ENCODE measurements around the gene FAM124B.
"Not testable (repeated sequence)": the region's sequence is repeated elsewhere in the genome, so short reads cannot be mapped to it uniquely, and the experiment has no call there.

FAM124B gene

GRCh38 chr2:224413381-224413780 lies 11.5 kb upstream of the FAM124B start:
- no peak for DNase-seq (ENCODE audit: low spot score)

- DNase-seq (ENCODE audit: low spot score), result no peak
These were observed 10.5 kb upstream of the FAM124B start for GRCh38 chr2:224412141-224413015.

- no peak for DNase-seq (ENCODE audit: low spot score)
These were observed 9.1 kb upstream of the FAM124B start for GRCh38 chr2:224410946-224411561.

- DNase-seq (ENCODE audit: low spot score), result no peak
These were observed 6.8 kb upstream of the FAM124B start for GRCh38 chr2:224408676-224409075.

- no peak for DNase-seq (ENCODE audit: low spot score)
These were observed 5.4 kb upstream of the FAM124B start for GRCh38 chr2:224407241-224407701.

GRCh38 chr2:224405841-224406370 lies 4.0 kb upstream of the FAM124B start:
- no peak for DNase-seq (ENCODE audit: low spot score)

GRCh38 chr2:224405412-224405811 lies 3.5 kb upstream of the FAM124B start:
- no peak for DNase-seq (ENCODE audit: low spot score)

GRCh38 chr2:224404796-224405195 lies 2.9 kb upstream of the FAM124B start:
- DNase-seq (ENCODE audit: low spot score), result no peak

- no peak for DNase-seq (ENCODE audit: low spot score)
These were observed 1.8 kb upstream of the FAM124B start for GRCh38 chr2:224403657-224404056.

GRCh38 chr2:224400886-224401632 lies 848 bp downstream of the FAM124B start:
- DNase-seq (ENCODE audit: low spot score), result no peak

- no peak for DNase-seq (ENCODE audit: low spot score)
These were observed 1.6 kb downstream of the FAM124B start for GRCh38 chr2:224400174-224400810.

- DNase-seq (ENCODE audit: low spot score), result no peak
These were observed 3.6 kb downstream of the FAM124B start for GRCh38 chr2:224398289-224398688.

GRCh38 chr2:224397100-224397499 lies 4.8 kb downstream of the FAM124B start:
- DNase-seq (ENCODE audit: low spot score), result not testable (repeated sequence)

GRCh38 chr2:224395620-224396390 lies 6.1 kb downstream of the FAM124B start:
- DNase-seq (ENCODE audit: low spot score), result no peak

GRCh38 chr2:224393157-224393872 lies 8.6 kb downstream of the FAM124B start:
- no peak for DNase-seq (ENCODE audit: low spot score)

GRCh38 chr2:224392545-224392944 lies 9.4 kb downstream of the FAM124B start:
- no peak for DNase-seq (ENCODE audit: low spot score)

- no peak for DNase-seq (ENCODE audit: low spot score)
These were observed 12.6 kb downstream of the FAM124B start for GRCh38 chr2:224389317-224389716.

- DNase-seq (ENCODE audit: low spot score), result no peak
These were observed 15.0 kb downstream of the FAM124B start for GRCh38 chr2:224386876-224387275.

GRCh38 chr2:224382973-224383555 lies 18.8 kb downstream of the FAM124B start:
- no peak for DNase-seq (ENCODE audit: low spot score)

GRCh38 chr2:224382280-224382647 lies 19.6 kb downstream of the FAM124B start:
- not testable (repeated sequence) for DNase-seq (ENCODE audit: low spot score)

Data from HuH-7 (cell line).